ENCODE results near the gene COX10.

DNA sequence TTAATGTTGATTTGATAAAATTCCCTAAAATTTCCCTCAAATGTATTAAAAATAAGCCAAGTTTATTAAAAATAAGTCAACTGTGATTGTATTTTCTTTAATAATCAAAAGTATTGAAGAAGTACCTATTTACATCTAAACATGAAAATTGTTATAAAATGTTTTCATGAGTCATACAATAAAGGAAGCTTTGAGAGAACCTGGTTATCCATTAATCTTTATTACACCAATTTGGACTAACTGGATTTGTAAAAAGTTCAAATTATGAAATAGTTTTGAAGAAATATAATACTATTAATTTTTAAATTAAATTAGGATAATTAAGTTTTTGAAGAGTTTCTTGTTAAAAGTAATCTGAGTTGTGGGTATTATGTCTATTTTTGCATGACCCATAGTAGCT lies 63.8 kb downstream of the COX10 start:
- TF ChIP-seq EZH2 (IDR thresholded peaks at IDR 0.05; ENCODE audit: insufficient read depth, poor library complexity, severe bottlenecking) (no peak), EZH2phosphoT487 (IDR thresholded peaks at IDR 0.05; ENCODE audit: insufficient read depth, low read depth) (no peak)

Measured in GM23248 (cell line).